MCF 10A (cell line): ENCODE measurements around the gene FBXO38. TPM values are rescaled to one million over a fixed set of nuclear protein-coding genes. Genes with fewer than 3 reads are reported as not detected.

Experiments
- BruUV-seq: library from RNA; stranded (reverse); fragments of 400-500 nt; replicated peaks from 2 replicates; lab custom pipeline; 2021; lab: Mats Ljungman, UMichigan
- CTCF ChIA-PET: fragments of 300-600 bp; sonication (Branson Sonifier 250); formaldehyde crosslinking; extraction: SDS; loops from one replicate; lab custom pipeline; 2021; ENCODE audit warnings: antibody characterized with exemption, inconsistent platforms; lab: Yijun Ruan, JAX
- POLR2A ChIA-PET: fragments of 300-600, 350-650 bp; sonication (Branson Sonifier 250); formaldehyde crosslinking; extraction: SDS; loops from one replicate; lab custom pipeline; 2020; ENCODE audit warnings: antibody characterized with exemption, inconsistent platforms; lab: Yijun Ruan, JAX
- DNase-seq: peaks from one replicate; pipeline ENCODE4 v3.0.0-alpha.2; 2018; ENCODE audit not compliant: unreplicated experiment
- H3K27ac Mint-ChIP-seq: one replicate; pipeline ENCODE4 v1.8.0; 2022; ENCODE audit warnings: mild to moderate bottlenecking, low read depth, mixed read lengths; ENCODE audit not compliant: unreplicated experiment
- H3K27me3 Mint-ChIP-seq: one replicate; pipeline ENCODE4 v1.8.0; 2022; ENCODE audit warnings: mixed read lengths; ENCODE audit not compliant: insufficient read depth, unreplicated experiment
- H3K36me3 Mint-ChIP-seq: one replicate; pipeline ENCODE4 v1.8.0; 2022; ENCODE audit warnings: mild to moderate bottlenecking, moderate library complexity, mixed read lengths; ENCODE audit not compliant: insufficient read depth, unreplicated experiment
- H3K4me1 Mint-ChIP-seq: one replicate; pipeline ENCODE4 v1.8.0; 2022; ENCODE audit warnings: mixed read lengths; ENCODE audit not compliant: insufficient read depth, unreplicated experiment
- H3K4me3 Mint-ChIP-seq: one replicate; pipeline ENCODE4 v1.8.0; 2022; ENCODE audit warnings: mild to moderate bottlenecking, moderate library complexity, mixed read lengths; ENCODE audit not compliant: unreplicated experiment
- H3K9me3 Mint-ChIP-seq: one replicate; pipeline ENCODE4 v1.8.0; 2022; ENCODE audit warnings: mixed read lengths; ENCODE audit not compliant: unreplicated experiment
- CTCF ChIP-seq: fragments of 200-600 bp; IDR thresholded peaks from one replicate; pipeline ENCODE4 v1.8.0; 2022; ENCODE audit warnings: antibody characterized with exemption, mild to moderate bottlenecking; ENCODE audit not compliant: unreplicated experiment
- intact Hi-C: fragments of 100-400 bp; cut with micrococcal nuclease; formaldehyde crosslinking; loops from 2 replicates; pipeline ENCODE4 v1.14.1; 2022
- total RNA-seq: library from RNA; stranded (reverse); gene quantifications from 2 replicates; pipeline ENCODE4 v1.2.3, GENCODE V29; 2022

Gene FBXO38
- total RNA-seq, 1 experiment from 2014 or later, result 54.4 TPM

- ChIA-PET CTCF (no interaction called here), POLR2A (no interaction called here)
- Mint-ChIP-seq H3K4me3 (no peak overlapping the region), H3K9me3 (peaks cover 4% of the 10 kb centered on the region), H3K27me3 (peaks cover 32% of the 10 kb centered on the region), H3K36me3 (no peaks in the 10 kb centered on the region), H3K4me1 (peaks cover 1% of the 10 kb centered on the region), H3K27ac (no peak overlapping the region)
- no peak for TF ChIP-seq CTCF
- no TSS peak for BruUV-seq
- intact Hi-C loops, result no loop called here
- DNase-seq, result no peak
Measured at GRCh38 chr5:148477429-148477828, 93.7 kb downstream of the FBXO38 start.

- no TSS peak for BruUV-seq
- no peak overlapping the region for H3K4me3 Mint-ChIP-seq
Measured at GRCh38 chr5:148482196-148482595, 98.4 kb downstream of the FBXO38 start.

GRCh38 chr5:148482697-148483462 is 99.1 kb downstream of the FBXO38 start:
- Mint-ChIP-seq H3K4me3 (no peak overlapping the region), H3K27ac (no peak overlapping the region), H3K27me3 (peaks cover 37% of the 10 kb centered on the region), H3K9me3 (peaks cover 8% of the 10 kb centered on the region), H3K4me1 (peaks cover 10% of the 10 kb centered on the region), H3K36me3 (no peaks in the 10 kb centered on the region)
- ChIA-PET CTCF (interaction anchor here (0.6 to 1.2 kb wide), 3 partner anchors 20 to 797 kb away, joined by 3 to 4 read pairs (median 4); no protein-coding TSS in a partner anchor), POLR2A (interaction anchor here (0.6 kb wide), 2 partner anchors 118 to 527 kb away, joined by 3 read pairs; no protein-coding TSS in a partner anchor)
- intact Hi-C loops, result no loop called here
- peak; percentile 62 for DNase-seq
- BruUV-seq, result no TSS peak
- TF ChIP-seq CTCF, result peak; percentile 54

More at GRCh38 chr5:148482196-148482595, 98.4 kb downstream of the FBXO38 start:
- no peak overlapping the region for H3K27ac Mint-ChIP-seq
- intact Hi-C loops, result no loop called here
- H3K4me1 Mint-ChIP-seq, result peaks cover 10% of the 10 kb centered on the region
- POLR2A ChIA-PET, result no interaction called here
- peaks cover 8% of the 10 kb centered on the region for H3K9me3 Mint-ChIP-seq
- CTCF ChIA-PET, result interaction anchor here (0.8 to 1.2 kb wide), 2 partner anchors 19 to 796 kb away, joined by 3 to 4 read pairs; no protein-coding TSS in a partner anchor
- peaks cover 37% of the 10 kb centered on the region for H3K27me3 Mint-ChIP-seq
- no peak for DNase-seq
- TF ChIP-seq CTCF, result no peak
- no peaks in the 10 kb centered on the region for H3K36me3 Mint-ChIP-seq

GRCh38 chr5:148483750-148484149 is 100.0 kb downstream of the FBXO38 start:
- Mint-ChIP-seq H3K27ac (no peak overlapping the region), H3K4me3 (no peak overlapping the region), H3K36me3 (no peaks in the 10 kb centered on the region), H3K9me3 (peaks cover 8% of the 10 kb centered on the region), H3K4me1 (peaks cover 10% of the 10 kb centered on the region), H3K27me3 (peaks cover 38% of the 10 kb centered on the region)
- intact Hi-C loops, result no loop called here
- no TSS peak for BruUV-seq
- TF ChIP-seq CTCF, result no peak
- POLR2A ChIA-PET, result interaction anchor here (0.6 kb wide), 1 partner anchor 117 kb away, joined by 3 read pairs; no protein-coding TSS in a partner anchor
- no peak for DNase-seq
- CTCF ChIA-PET, result interaction anchor here (0.6 to 1.1 kb wide), 2 partner anchors 29 to 294 kb away, joined by 3 to 4 read pairs; no protein-coding TSS in a partner anchor
